Psoas muscle (tissue), 8 donors: ENCODE results near the gene ARID3C. TPM values are rescaled to one million over a fixed set of nuclear protein-coding genes. Genes with fewer than 3 reads are reported as not detected.
A peak's percentile ranks its signal among the peaks of the same experiment; 100 is the strongest.

Experiments used
- ATAC-seq, 4 donors: fragments of 200-7000 bp; cut with Tn5 transposase; one replicate each; pipeline ENCODE4 v1.9.1; 2020; ENCODE audit warnings: moderate library complexity in 3 of 4, mild to moderate bottlenecking in 2 of 4
- DNase-seq, 2 donors: peaks; one replicate each; pipeline ENCODE4 v3.0.0-alpha.2; 2020
- H3K27ac ChIP-seq: fragments of 200-600 bp; one replicate; pipeline ENCODE4 v1.8.0; 2022
- H3K27me3 ChIP-seq, 3 donors: fragments of 200-600 bp in 1 of 3; one replicate each; pipeline versions ENCODE4 v1.6.1 to v1.8.0; 2013 to 2022; ENCODE audit warnings: low read length in 2 of 3, mild to moderate bottlenecking in 2 of 3, moderate library complexity in 1 of 3; ENCODE audit not compliant: insufficient read depth in 3 of 3
- H3K36me3 ChIP-seq, 2 donors: fragments of 200-600 bp in 1 of 2; one replicate each; pipeline versions ENCODE4 v1.6.1 to v1.8.0; 2013 to 2022; ENCODE audit warnings: low read depth in 1 of 2, mild to moderate bottlenecking in 1 of 2, moderate library complexity in 1 of 2; ENCODE audit not compliant: insufficient read depth in 1 of 2
- H3K4me1 ChIP-seq: fragments of 200-600 bp; one replicate; pipeline ENCODE4 v1.8.0; 2022
- H3K4me3 ChIP-seq: fragments of 200-600 bp; one replicate; pipeline ENCODE4 v1.8.0; 2022; ENCODE audit warnings: mild to moderate bottlenecking
- H3K9me3 ChIP-seq: fragments of 200-600 bp; one replicate; pipeline ENCODE4 v1.8.0; 2022
- CTCF ChIP-seq: fragments of 200-600 bp; IDR thresholded peaks from one replicate; pipeline ENCODE4 v1.8.0; 2022; ENCODE audit warnings: antibody characterized with exemption
- WGBS, 3 donors: extraction: QIAGEN DNeasy Blood & Tissue Kit; methylation state at CpG; one replicate each; pipeline versions ENCODE4 v1.1.6 to v1.1.7; 2013; 5-methylcytosine and 5-hydroxymethylcytosine counted together
- intact Hi-C, 2 donors: fragments of 100-400 bp; cut with DNase I; formaldehyde crosslinking; loops; one replicate each; pipeline versions ENCODE4 v1.11.0 to v1.14.2; 2022
- polyA plus RNA-seq, 3 donors: library from polyadenylated mRNA; stranded (reverse); fragments of 200-250 nt; gene quantifications; one replicate each; pipeline ENCODE4 v1.2.3, GENCODE V29; 2013
- total RNA-seq, 4 donors: library from RNA; stranded (reverse); fragmentation: NEBNext Ultra II Directional in 2 of 4; extraction: Animal tissue kit (Norgen Biotek cat#: 25700) in 2 of 4; gene quantifications; one replicate each; pipeline versions ENCODE4 v1.2.1 to v1.2.4, GENCODE V29; 2021 to 2023
- donor health status: healthy with polysubstance abuse.
- donor health status: DM: no; HTN: no; CAD: no; lungs with moderate emphysema.
- donor health status: Bipolar disorder and iron deficiency.
- donor health status: healthy.
- donor health status: DM: yes; HTN: yes; CAD: no.
- donor health status: DM: no; HTN: no; CAD: no.
- donor health status: DM: no; HTN: no; CAD: no.
- donor health status: DM: yes; HTN: yes; CAD: no.

ARID3C gene
- total and polyA plus RNA-seq, 7 donors = 0.16 TPM; not detected in 6

GRCh38 chr9:34611251-34611810 is 17.5 kb downstream of the ARID3C start:
- peak in 1 of 2 donors; percentile 62 for DNase-seq

DNA sequence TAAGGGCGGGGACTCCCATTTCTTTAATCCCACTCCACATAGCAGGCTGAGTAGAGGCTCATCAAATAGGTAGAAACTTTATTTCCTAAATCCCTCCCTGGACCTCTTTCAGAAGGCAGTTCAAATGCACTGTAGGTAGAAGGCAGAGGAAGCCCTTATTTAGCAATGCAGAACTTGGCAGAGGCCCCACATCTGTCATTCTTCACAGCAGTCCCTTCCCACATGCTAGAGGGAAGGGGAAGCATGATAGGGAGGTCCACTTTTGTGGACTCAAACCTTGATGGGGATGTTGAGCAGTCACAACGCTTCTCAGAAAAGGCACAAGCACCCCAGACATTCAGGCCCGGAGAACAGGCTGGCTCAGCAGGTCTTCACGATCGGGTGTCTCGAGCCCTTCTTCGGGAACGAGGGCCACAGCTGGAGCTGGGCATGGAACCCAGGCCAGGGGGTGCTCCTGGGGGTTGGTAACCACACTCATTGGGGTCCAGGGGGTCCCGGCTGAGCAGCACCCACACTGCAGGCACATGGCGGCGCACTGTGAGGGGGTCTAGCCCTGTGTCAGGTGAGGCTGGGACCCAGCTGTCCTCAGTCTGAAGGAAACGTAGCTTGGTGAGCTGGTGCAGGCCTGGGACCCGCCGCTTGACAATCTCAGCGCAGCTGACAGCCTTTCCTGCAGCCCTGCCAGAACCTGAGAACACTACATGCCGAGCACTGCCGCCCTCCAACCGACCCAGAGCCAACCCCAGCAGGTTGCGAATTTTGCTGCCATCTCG is 18.2 kb downstream of the ARID3C start:
- intact Hi-C loops = loop anchor here in 1 of 2 donors (5.0 kb wide), 1 partner anchor 92 kb away; no protein-coding TSS in a partner anchor
- ATAC-seq (peak; percentile 28 to 69 (median 50)), DNase-seq (peak in 1 of 2 donors; percentile 62)
- Histone ChIP-seq H3K36me3 (peaks cover 0 to 26% of the 10 kb centered on the region in 2 donors), H3K4me3 (peak overlapping the region; percentile 73), H3K4me1 (peaks cover 26% of the 10 kb centered on the region), H3K9me3 (no peaks in the 10 kb centered on the region), H3K27ac (peak overlapping the region; percentile 84), H3K27me3 (no peaks in the 10 kb centered on the region)
- 45 to 72% (median 55%) methylated on average over 19 to 20 of the region's 20 CpGs for whole genome bisulfite sequencing, 3 donors
- no peak for TF ChIP-seq CTCF

More at GRCh38 chr9:34611251-34611810, 17.5 kb downstream of the ARID3C start:
- 22 to 49% (median 31%) methylated on average over 10 of the region's 10 CpGs for WGBS, 3 donors
- Histone ChIP-seq H3K27me3 (no peaks in the 10 kb centered on the region), H3K4me3 (peak overlapping the region; percentile 73), H3K9me3 (no peaks in the 10 kb centered on the region), H3K36me3 (peaks cover 3 to 33% of the 10 kb centered on the region in 2 donors), H3K27ac (peak overlapping the region; percentile 84), H3K4me1 (peaks cover 26% of the 10 kb centered on the region)
- intact Hi-C loops = loop anchor here in 1 of 2 donors (5.0 kb wide), 1 partner anchor 91 kb away; no protein-coding TSS in a partner anchor
- ATAC-seq = peak; percentile 28 to 50 (median 34)
- TF ChIP-seq CTCF = no peak

DNA sequence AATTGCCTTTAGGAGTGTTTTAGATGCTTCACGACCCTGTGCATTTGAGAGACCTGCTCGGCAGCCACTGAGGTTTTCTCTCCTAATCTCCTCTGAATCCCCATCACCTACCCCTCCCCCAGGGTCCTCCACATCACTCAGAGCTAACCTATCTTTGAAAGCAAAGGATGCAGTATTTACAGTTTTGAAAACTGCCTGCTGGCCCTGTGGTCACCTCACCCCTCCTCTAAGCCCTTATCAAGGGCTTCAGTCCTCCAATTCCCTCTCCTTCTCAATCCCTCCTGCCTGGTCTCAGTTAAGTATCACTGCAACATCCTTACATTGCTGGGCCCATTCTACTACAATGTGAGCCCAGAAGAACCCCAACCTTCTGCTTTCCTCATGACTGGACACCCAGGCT is 21.5 kb downstream of the ARID3C start:
- peaks cover 25% of the 10 kb centered on the region for H3K4me1 ChIP-seq
- no peaks in the 10 kb centered on the region for H3K9me3 ChIP-seq
- H3K27ac ChIP-seq = no peak overlapping the region
- peaks cover 0 to 4% of the 10 kb centered on the region in 2 donors for H3K36me3 ChIP-seq
- no peak overlapping the region for H3K4me3 ChIP-seq
- intact Hi-C loops = loop anchor here (10.0 kb wide), 2 partner anchors 173 to 203 kb away; no protein-coding TSS in a partner anchor
- H3K27me3 ChIP-seq = no peaks in the 10 kb centered on the region
- no peak for DNase-seq
- 27 to 41% (median 38%) methylated on average over 2 of the region's 2 CpGs for WGBS, 3 donors
- no peak for ATAC-seq
- TF ChIP-seq CTCF = no peak

GRCh38 chr9:34606905-34607304 is 22.0 kb downstream of the ARID3C start:
- intact Hi-C loops = loop anchor here (10.0 kb wide), 2 partner anchors 172 to 202 kb away; no protein-coding TSS in a partner anchor
- H3K4me3 ChIP-seq = no peak overlapping the region
- TF ChIP-seq CTCF = no peak
- no peaks in the 10 kb centered on the region for H3K9me3 ChIP-seq
- no peaks in the 10 kb centered on the region for H3K27me3 ChIP-seq
- no peak overlapping the region for H3K27ac ChIP-seq
- peaks cover 0 to 4% of the 10 kb centered on the region in 2 donors for H3K36me3 ChIP-seq
- peaks cover 23% of the 10 kb centered on the region for H3K4me1 ChIP-seq
- ATAC-seq (no peak), DNase-seq (no peak)
- WGBS, 3 donors = 80 to 83% (median 82%) methylated on average over 3 of the region's 3 CpGs
